Stimulated activated CD8-positive, alpha-beta memory T cell treated with anti-CD3 and anti-CD28 coated beads, Interleukin-15, amount 100 ng/mL, for 4 hours (primary cell): ENCODE data around the gene DIP2C.
A peak's percentile ranks its signal among the peaks of the same experiment; 100 is the strongest.
"Not testable (repeated sequence)": the region's sequence is repeated elsewhere in the genome, so short reads cannot be mapped to it uniquely, and the experiment has no call there.

ENCODE experiments used
- DNase-seq, 2 donors: peaks; one replicate each; pipeline ENCODE4 v3.0.0-alpha.2; 2020; ENCODE audit warnings: low read depth in 2 of 2

The DIP2C gene

GRCh38 chr10:356452-356851 is 333.0 kb downstream of the DIP2C start:
- DNase-seq = no peak

- no peak for DNase-seq
Observed at GRCh38 chr10:354901-355617, 334.4 kb downstream of the DIP2C start.

GRCh38 chr10:352476-353235 is 336.8 kb downstream of the DIP2C start:
- DNase-seq = no peak

GRCh38 chr10:351770-352334 is 337.6 kb downstream of the DIP2C start:
- peak in 1 of 2 donors; percentile 24 for DNase-seq

- no peak for DNase-seq
Observed at GRCh38 chr10:350981-351501, 338.4 kb downstream of the DIP2C start.

GRCh38 chr10:349081-349480 is 340.4 kb downstream of the DIP2C start:
- no peak for DNase-seq

GRCh38 chr10:348456-348855 is 341.0 kb downstream of the DIP2C start:
- no peak for DNase-seq

- not testable (repeated sequence) for DNase-seq
Observed at GRCh38 chr10:347774-348173, 341.7 kb downstream of the DIP2C start.

- DNase-seq = not testable (repeated sequence)
Observed at GRCh38 chr10:347190-347589, 342.3 kb downstream of the DIP2C start.

- DNase-seq = no peak
Observed at GRCh38 chr10:344582-345200, 344.8 kb downstream of the DIP2C start.

- no peak for DNase-seq
Observed at GRCh38 chr10:343231-344220, 345.9 kb downstream of the DIP2C start.

- DNase-seq = no peak
Observed at GRCh38 chr10:341081-341740, 348.3 kb downstream of the DIP2C start.

GRCh38 chr10:340646-341045 is 348.8 kb downstream of the DIP2C start:
- no peak for DNase-seq

- DNase-seq = no peak
Observed at GRCh38 chr10:339038-339391, 350.5 kb downstream of the DIP2C start.

GRCh38 chr10:338171-339037 is 351.1 kb downstream of the DIP2C start:
- DNase-seq = no peak

GRCh38 chr10:336247-336646 is 353.2 kb downstream of the DIP2C start:
- DNase-seq = no peak

GRCh38 chr10:335151-335800 is 354.2 kb downstream of the DIP2C start:
- no peak for DNase-seq

GRCh38 chr10:331186-331585 is 358.3 kb downstream of the DIP2C start:
- DNase-seq = no peak
